Right cardiac atrium (tissue), 5 donors: ENCODE data around the gene TCEA2. TPM values are rescaled to one million over a fixed set of nuclear protein-coding genes. Genes with fewer than 3 reads are reported as not detected.

Source experiments
- ATAC-seq, 2 donors: fragments of 200-7000 bp; cut with Tn5 transposase; one replicate each; pipeline versions ENCODE4 v1.8.0 to v1.9.1; 2020; ENCODE audit warnings: moderate library complexity in 2 of 2, mild to moderate bottlenecking in 1 of 2
- DNase-seq, 3 donors: peaks; one replicate each; pipeline ENCODE4 v3.0.0-alpha.2; 2020
- H3K27ac ChIP-seq: one replicate; pipeline ENCODE4 v1.5.1; 2013; ENCODE audit warnings: mild to moderate bottlenecking, low read length, control low read depth, moderate library complexity
- H3K27me3 ChIP-seq: one replicate; pipeline ENCODE4 v1.6.1; 2013; ENCODE audit not compliant: control insufficient read depth, insufficient read depth
- H3K4me1 ChIP-seq: one replicate; pipeline ENCODE4 v1.6.1; 2013; ENCODE audit warnings: low read length; ENCODE audit not compliant: control insufficient read depth, insufficient read depth
- H3K4me3 ChIP-seq: one replicate; pipeline ENCODE4 v1.5.1; 2013; ENCODE audit warnings: low read length, control low read depth
- H3K9me3 ChIP-seq: one replicate; pipeline ENCODE4 v1.6.1; 2013; ENCODE audit warnings: low read length; ENCODE audit not compliant: control insufficient read depth
- WGBS: extraction: QIAGEN DNeasy Blood & Tissue Kit; methylation state at CpG from one replicate; pipeline ENCODE4 v1.1.7; 2013; 5-methylcytosine and 5-hydroxymethylcytosine counted together
- intact Hi-C, 4 donors: fragments of 100-400 bp; cut with DNase I; formaldehyde crosslinking; loops; one replicate each; pipeline versions ENCODE4 v1.11.0 to v1.14.0; 2022 to 2023
- polyA plus RNA-seq: library from polyadenylated mRNA; stranded (reverse); fragments of 200-250 nt; gene quantifications from one replicate; pipeline ENCODE4 v1.2.3, GENCODE V29; 2013
- total RNA-seq, 4 donors: library from RNA; stranded (reverse); fragmentation: NEBNext Ultra II Directional; extraction: Animal tissue kit (Norgen Biotek cat#: 25700); gene quantifications; one replicate each; pipeline ENCODE4 v1.2.1, GENCODE V29; 2021
- donor health status: healthy with polysubstance abuse.
- donor health status: DM: no; HTN: yes; CAD: no.
- donor health status: DM: no; HTN: no; CAD: no.
- donor health status: DM: no; HTN: yes; CAD: no; lungs with severe emphysema.
- donor health status: DM: yes; HTN: yes; CAD: no.

Gene TCEA2
- total and polyA plus RNA-seq, 5 donors: 38.3 to 52.0 (median 48.0) TPM

DNA sequence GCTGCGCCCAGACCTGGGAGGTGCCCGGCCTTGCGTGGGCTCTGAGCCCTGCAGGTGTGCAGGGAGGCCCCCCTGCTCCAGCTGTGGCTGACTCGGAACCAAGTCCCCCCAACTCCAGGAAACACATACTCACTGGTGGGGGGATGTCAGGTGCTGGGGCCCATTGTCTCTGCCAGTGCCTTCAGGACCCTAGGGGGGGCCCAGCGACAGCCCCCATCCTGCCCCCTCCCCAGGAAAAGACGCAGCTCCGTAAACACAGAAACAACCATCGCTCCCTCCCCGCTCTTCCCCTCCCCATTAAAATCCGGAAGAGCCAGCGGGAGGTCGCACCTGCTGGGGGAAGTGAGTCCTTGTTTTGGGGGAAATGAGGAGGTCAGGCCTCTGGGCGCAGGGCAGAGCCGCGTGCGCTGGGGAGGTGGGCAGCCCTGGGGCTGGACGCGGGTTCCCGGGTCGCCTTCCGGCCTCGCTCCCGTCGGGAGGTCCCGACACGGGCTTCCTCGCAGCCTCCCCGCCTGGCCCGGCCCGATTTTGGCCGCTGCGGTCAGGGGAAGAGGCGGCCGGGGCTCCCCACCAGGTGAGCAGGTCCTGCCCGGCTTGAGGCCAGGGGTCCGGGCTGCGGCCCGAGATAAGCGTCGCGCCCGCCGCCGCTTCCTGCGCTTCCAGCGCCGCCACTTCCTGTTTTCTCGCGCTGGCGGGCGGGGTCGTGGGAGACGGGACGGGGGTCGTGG, 20.8 kb upstream of the TCEA2 start:
- Histone ChIP-seq H3K4me1 (no peaks in the 10 kb centered on the region), H3K4me3 (peak overlapping the region; percentile 43), H3K27me3 (no peaks in the 10 kb centered on the region), H3K9me3 (no peaks in the 10 kb centered on the region), H3K27ac (peak overlapping the region; percentile 19)
- DNase-seq (peak in 2 of 3 donors; percentile 65 to 72), ATAC-seq (no peak)
- 1% methylated on average over 55 of the region's 55 CpGs for WGBS
- intact Hi-C loops: no loop called here

DNA sequence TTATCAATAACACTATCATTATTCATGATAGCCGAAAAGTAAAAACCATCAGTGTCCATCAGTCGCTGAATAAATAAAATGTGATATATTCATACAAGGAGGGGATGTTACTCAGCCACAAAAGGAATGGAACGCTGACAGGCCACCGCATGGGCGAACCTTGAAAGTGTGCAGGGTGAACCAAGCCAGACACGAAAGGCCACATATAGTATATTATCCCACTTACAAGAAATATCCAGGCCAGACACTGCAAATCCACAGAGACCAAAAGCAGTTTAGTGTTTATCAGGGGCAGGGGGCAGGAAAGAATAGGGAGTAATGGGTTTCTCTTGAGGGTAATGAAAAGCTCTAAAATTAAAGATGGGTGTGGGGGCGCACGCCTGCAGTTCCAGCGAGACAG, 19.2 kb upstream of the TCEA2 start:
- no peak overlapping the region for H3K4me3 ChIP-seq
- H3K27ac ChIP-seq: no peak overlapping the region
- intact Hi-C loops: no loop called here
- 81% methylated on average over 9 of the region's 9 CpGs for WGBS
- DNase-seq (no peak), ATAC-seq (no peak)
- H3K4me1 ChIP-seq: no peaks in the 10 kb centered on the region
- no peaks in the 10 kb centered on the region for H3K9me3 ChIP-seq
- H3K27me3 ChIP-seq: no peaks in the 10 kb centered on the region

DNA sequence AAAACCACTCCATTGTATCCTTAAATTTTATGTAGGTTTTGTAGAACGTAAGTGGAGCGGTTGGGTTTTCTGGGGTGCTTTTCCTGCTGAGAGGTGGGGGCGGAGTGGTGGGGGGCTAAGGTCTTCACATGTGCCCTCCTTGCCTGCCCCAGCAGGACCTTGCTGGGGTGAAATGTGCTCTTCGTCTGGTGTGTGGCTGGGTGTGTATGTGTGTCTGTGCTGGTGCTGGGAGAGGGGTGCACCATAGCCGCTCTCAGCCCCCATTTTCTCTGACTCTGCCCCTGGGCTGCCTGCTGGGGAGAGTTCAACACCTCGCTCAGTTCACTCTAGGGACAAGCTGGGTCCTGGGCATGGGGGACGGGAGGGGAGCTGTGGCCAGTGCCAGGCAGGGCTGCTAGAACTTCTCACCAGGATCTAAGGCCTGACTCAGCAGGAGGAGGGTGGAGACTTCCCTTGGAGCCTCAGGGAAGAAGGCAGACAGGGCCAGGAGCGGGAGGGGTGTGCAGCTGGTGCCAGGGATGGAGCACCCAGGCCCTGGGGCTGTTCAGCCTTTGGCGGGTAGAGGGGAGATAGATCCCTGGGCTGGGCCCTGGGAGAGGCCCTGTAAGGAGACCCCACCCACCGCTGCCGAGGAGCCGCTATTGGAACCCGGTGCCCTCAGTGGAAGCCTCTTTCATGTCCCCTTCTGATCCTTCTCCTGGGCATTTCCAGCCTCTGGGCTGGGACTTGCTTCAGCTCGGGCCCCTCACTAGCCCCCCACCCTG, 18.3 kb upstream of the TCEA2 start:
- intact Hi-C loops: no loop called here
- Histone ChIP-seq H3K27me3 (no peaks in the 10 kb centered on the region), H3K4me3 (no peak overlapping the region), H3K9me3 (no peaks in the 10 kb centered on the region), H3K27ac (peak overlapping the region; percentile 26), H3K4me1 (no peaks in the 10 kb centered on the region)
- whole genome bisulfite sequencing: 58% methylated on average over 14 of the region's 14 CpGs
- peak; percentile 72 to 80 (median 75) for DNase-seq
- peak; percentile 63 to 78 for ATAC-seq

DNA sequence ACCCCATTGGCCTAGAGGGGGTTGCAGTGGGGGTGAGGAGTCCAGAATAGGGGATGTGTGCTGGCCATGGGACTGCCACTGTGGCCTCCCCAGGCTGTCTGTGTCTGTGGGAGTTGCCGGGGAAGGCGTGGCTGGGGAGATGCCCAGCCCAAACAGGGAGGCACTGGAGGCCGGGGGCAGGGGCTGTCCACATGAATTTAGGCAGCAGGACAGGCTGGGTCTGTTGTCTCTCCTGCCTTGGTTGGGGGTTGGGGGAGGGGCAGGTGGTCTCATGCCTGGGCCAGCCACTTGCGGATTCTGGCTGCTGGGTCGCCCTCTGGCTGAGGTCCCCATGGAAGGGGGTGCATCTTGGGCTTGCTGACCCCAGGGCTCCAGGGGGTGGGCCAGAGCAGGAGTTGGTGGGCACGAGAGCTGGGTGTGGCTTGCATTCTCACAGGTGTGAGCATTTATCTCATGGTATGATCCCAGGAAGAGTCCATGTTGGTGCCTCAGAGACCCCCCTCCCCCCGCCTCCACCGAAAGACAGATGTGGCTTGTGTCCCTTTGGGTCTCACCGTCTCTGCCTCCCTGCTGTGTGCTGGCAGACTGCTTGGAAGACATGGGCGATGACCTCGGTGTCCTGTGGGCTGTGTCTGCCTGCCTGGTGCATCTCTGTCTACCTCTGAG, 17.5 kb upstream of the TCEA2 start:
- DNase-seq: peak; percentile 55 to 78 (median 64)
- 51% methylated on average over 11 of the region's 11 CpGs for WGBS
- no peaks in the 10 kb centered on the region for H3K9me3 ChIP-seq

GRCh38 chr20:64047046-64047389, 16.0 kb upstream of the TCEA2 start:
- Histone ChIP-seq H3K27ac (peak overlapping the region; percentile 48), H3K4me1 (no peaks in the 10 kb centered on the region), H3K9me3 (no peaks in the 10 kb centered on the region), H3K4me3 (peak overlapping the region; percentile 53), H3K27me3 (no peaks in the 10 kb centered on the region)
- ATAC-seq (no peak), DNase-seq (peak in 1 of 3 donors; percentile 40)
- WGBS: 67% methylated on average over 8 of the region's 8 CpGs
- intact Hi-C loops: no loop called here

More for the DNA sequence above, 17.5 kb upstream of the TCEA2 start:
- peak; percentile 40 to 55 for ATAC-seq
- H3K4me3 ChIP-seq: no peak overlapping the region
- intact Hi-C loops: no loop called here
- H3K27me3 ChIP-seq: no peaks in the 10 kb centered on the region
- no peaks in the 10 kb centered on the region for H3K4me1 ChIP-seq
- H3K27ac ChIP-seq: no peak overlapping the region

DNA sequence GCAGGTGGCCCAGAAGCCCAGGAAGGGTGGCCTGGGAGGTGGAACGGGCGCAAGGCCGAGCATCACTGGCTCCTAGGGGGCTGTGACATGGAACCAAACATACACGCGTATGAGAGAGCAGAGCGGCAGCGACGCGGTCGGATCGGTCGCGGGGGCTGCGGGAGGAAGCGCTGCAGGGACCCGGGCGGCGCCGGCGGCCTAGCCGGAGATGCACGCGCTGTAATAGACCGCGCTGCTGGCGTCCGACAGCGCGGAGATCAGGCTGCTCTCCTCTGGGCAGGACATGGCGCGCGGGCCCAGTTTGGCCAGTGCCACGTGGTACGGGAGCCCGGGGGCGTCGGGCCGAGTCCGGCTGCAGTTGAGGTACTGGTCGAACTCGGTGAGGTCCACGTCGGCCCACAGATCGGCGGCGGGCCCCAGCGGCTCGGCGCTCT, 15.0 kb upstream of the TCEA2 start:
- intact Hi-C loops: no loop called here
- Histone ChIP-seq H3K4me1 (no peaks in the 10 kb centered on the region), H3K27ac (peak overlapping the region; percentile 43), H3K4me3 (peak overlapping the region; percentile 53), H3K9me3 (no peaks in the 10 kb centered on the region), H3K27me3 (no peaks in the 10 kb centered on the region)
- DNase-seq (no peak), ATAC-seq (no peak)
- whole genome bisulfite sequencing: 16% methylated on average over 49 of the region's 49 CpGs

- H3K27me3 ChIP-seq: no peaks in the 10 kb centered on the region
- intact Hi-C loops: no loop called here
- 6% methylated on average over 101 of the region's 101 CpGs for WGBS
- DNase-seq (no peak), ATAC-seq (no peak)
- no peaks in the 10 kb centered on the region for H3K9me3 ChIP-seq
- no peaks in the 10 kb centered on the region for H3K4me1 ChIP-seq
- peak overlapping the region; percentile 43 for H3K27ac ChIP-seq
- H3K4me3 ChIP-seq: peak overlapping the region; percentile 53
Measured at GRCh38 chr20:64048402-64049044, 14.5 kb upstream of the TCEA2 start.

DNA sequence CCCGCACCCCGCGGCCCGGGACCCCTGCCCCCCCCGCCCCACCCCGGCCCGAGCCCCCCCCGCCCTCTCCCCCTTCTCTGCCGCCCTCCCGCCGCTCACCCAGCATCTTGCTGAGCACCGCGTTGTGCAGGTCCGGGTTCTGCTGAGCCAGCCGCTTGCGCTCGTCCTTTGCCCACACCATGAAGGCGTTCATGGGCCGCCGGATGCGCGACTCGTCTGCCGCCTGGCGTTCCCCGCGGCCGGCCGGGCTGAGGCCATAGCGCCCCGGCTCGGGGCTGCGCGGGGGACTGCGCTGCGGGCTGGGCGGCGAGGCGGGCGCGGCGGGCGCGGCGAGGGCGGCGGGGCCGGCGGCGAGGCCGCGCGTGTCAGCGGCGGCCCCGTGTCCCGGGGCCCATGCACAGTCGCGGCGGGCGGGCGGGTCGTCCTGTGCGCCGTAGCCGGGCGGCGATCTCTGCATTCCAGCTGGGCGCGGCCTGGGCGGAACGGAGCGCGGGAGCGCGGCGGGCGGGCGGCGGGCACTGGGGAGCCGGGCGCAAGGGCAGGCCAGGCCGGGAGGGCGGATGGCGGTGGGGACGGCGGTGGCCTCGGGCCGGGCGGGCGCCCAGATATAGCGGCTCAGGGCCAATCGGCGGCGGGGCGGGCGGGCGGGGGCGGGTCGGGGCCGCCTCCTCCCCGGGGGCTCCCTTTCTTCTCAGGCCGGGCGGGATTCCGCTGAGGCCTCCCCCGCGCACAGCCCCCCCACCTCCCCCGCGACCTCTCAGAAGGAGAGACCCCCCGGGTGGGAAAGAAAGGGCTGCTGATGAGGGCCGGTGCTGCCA, 13.7 kb upstream of the TCEA2 start, which contains the start of gene SOX18:
TSS of gene SOX18 (minus strand) at position 580 of the 818 bp plus-strand sequence. CDS start at position 457, 123 bp downstream.
- ATAC-seq: peak; percentile 15 to 29
- H3K27ac ChIP-seq: peak within 1 kb of the TSS; percentile 57
- peak within 1 kb of the TSS; percentile 53 for H3K4me3 ChIP-seq
- DNase-seq: peak; percentile 65 to 88 (median 84)
- no peaks in the 10 kb centered on the region for H3K9me3 ChIP-seq
- H3K27me3 ChIP-seq: no peaks in the 10 kb centered on the region
- no peaks in the 10 kb centered on the region for H3K4me1 ChIP-seq
- 1% methylated on average over 106 of the region's 111 CpGs for WGBS
- intact Hi-C loops: no loop called here

- Histone ChIP-seq H3K4me3 (peak overlapping the region; percentile 53), H3K9me3 (no peaks in the 10 kb centered on the region), H3K27ac (peak overlapping the region; percentile 57), H3K27me3 (no peaks in the 10 kb centered on the region), H3K4me1 (no peaks in the 10 kb centered on the region)
- WGBS: 18% methylated on average over 16 of the region's 16 CpGs
- intact Hi-C loops: no loop called here
- DNase-seq: peak; percentile 49 to 77 (median 76)
- peak in 1 of 2 donors; percentile 25 for ATAC-seq
Measured at GRCh38 chr20:64049878-64050260, 13.1 kb upstream of the TCEA2 start.
